GM12865 (cell line): ENCODE data around the gene KCNQ5.

Experiments
- DNase-seq: peaks from one replicate; pipeline ENCODE4 v3.0.0; 2010; ENCODE audit warnings: low read depth
- H3K4me3 ChIP-seq: 2 replicates; pipeline ENCODE4 v1.5.1; 2011; ENCODE audit warnings: mild to moderate bottlenecking, low read depth, low read length, control low read depth
- TF ChIP-seq, protein P1 (sequence below): IDR thresholded peaks from 2 replicates; pipeline ENCODE4 v1.5.1; 2011; ENCODE audit warnings: low read length, control low read depth, low read depth, inconsistent platforms; ENCODE audit not compliant: insufficient read depth; ENCODE audit errors: missing control alignments

Gene KCNQ5

DNA sequence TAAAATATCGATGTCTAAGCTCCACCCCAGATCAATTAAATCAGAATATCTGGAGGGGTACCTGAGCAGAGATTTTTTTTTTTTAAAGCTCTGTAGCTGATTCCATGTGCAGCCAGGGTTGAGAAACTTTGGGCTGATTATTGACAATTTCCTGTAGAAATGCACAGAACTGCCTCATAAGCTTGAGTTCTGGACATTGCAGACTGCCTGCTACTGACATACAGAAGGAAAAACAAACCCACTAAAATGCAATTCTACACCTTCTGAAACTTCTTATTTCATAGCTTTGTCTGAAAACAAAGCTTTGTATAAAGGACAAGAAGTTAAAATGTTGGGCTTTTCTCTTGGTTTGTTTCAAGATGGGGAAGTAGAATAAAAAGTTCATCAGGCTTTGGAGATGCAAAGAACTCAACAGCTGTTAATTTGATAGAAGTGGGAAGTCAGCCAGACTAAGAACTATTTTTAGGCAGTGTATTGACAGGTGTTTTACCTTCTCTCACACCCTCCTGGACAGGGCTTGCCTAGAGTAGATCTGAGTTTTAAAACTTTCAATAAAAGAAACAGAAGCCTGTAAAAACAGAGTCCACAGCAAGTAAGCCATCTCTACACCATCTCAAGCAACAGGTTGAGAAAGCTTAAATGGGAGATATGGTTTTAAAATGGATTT is 147.7 kb downstream of the KCNQ5 start:
- DNase-seq: peak; percentile 19
- TF ChIP-seq, protein P1, sequence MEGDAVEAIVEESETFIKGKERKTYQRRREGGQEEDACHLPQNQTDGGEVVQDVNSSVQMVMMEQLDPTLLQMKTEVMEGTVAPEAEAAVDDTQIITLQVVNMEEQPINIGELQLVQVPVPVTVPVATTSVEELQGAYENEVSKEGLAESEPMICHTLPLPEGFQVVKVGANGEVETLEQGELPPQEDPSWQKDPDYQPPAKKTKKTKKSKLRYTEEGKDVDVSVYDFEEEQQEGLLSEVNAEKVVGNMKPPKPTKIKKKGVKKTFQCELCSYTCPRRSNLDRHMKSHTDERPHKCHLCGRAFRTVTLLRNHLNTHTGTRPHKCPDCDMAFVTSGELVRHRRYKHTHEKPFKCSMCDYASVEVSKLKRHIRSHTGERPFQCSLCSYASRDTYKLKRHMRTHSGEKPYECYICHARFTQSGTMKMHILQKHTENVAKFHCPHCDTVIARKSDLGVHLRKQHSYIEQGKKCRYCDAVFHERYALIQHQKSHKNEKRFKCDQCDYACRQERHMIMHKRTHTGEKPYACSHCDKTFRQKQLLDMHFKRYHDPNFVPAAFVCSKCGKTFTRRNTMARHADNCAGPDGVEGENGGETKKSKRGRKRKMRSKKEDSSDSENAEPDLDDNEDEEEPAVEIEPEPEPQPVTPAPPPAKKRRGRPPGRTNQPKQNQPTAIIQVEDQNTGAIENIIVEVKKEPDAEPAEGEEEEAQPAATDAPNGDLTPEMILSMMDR: no peak
- H3K4me3 ChIP-seq: no peak overlapping the region

DNA sequence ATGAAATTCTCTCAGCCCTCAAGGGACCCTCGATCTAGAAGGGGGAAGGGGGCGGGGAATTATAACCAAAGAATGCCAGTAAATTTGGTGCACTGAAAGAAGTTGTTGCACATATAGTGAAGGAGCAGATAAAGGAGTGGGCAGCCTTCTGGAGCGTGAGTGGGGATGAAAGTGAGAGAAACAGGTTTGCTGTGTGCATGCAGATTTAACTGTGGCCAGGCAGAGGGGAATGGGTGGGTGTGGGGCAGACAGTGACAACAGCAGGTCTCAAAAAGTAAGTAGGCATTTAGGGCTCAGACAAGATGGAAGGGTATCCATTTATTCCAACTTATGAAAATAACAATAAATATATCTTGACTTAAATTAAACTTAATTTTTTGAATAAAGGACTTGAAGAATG is 149.1 kb downstream of the KCNQ5 start:
- H3K4me3 ChIP-seq: no peak overlapping the region
- TF ChIP-seq, protein P1: no peak
- no peak for DNase-seq

DNA sequence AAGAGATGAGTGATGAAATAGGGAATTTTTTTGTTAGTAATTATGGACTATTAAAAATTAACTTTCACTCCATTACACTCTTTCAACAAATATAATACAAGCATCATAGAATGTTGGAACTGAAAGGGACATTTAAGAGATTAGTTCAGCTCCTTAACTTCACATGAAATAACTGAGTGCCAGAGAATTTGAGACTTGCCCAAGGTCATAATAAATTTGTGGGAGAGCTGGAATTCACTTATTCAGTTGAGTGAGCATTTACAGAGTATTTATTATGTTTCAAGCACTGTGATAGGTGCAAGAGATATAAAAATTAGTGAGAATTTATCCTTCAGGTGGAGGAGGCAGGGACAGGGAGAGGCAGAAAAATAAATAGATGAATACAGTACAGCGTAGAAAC is 154.6 kb downstream of the KCNQ5 start:
- DNase-seq: no peak
- no peak overlapping the region for H3K4me3 ChIP-seq
- TF ChIP-seq, protein P1: no peak

- TF ChIP-seq, protein P1: no peak
- H3K4me3 ChIP-seq: no peak overlapping the region
- DNase-seq: no peak
Measured at GRCh38 chr6:72781624-72782023, 159.8 kb downstream of the KCNQ5 start.

- no peak overlapping the region for H3K4me3 ChIP-seq
- TF ChIP-seq, protein P1: no peak
- DNase-seq: no peak
Measured at GRCh38 chr6:72783035-72783434, 161.2 kb downstream of the KCNQ5 start.

DNA sequence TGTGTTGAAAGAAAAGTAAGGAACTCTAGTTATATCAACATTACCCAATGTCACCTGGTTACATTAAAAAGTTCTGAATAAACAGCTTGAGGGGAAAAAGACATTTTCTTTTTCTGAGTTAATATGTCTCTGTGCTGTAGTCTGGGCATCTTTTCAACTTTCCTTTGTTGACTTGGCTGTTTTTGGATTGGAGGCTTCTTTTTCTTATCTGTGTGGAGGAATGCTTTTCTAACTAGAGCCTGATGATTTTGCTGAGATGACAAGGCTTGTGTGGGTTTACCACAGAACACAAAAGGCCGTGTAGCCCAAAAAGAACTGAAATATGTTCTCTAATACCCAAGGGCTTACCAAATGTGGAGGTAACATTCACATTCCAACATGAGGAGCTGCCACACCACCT is 161.8 kb downstream of the KCNQ5 start:
- DNase-seq: no peak
- H3K4me3 ChIP-seq: no peak overlapping the region
- TF ChIP-seq, protein P1: no peak

GRCh38 chr6:72784071-72784470 is 162.2 kb downstream of the KCNQ5 start:
- DNase-seq: no peak
- TF ChIP-seq, protein P1: no peak
- H3K4me3 ChIP-seq: no peak overlapping the region
